Measurements from ENCODE around the gene SCN5A. TPM values are rescaled to one million over a fixed set of nuclear protein-coding genes. Genes with fewer than 3 reads are reported as not detected.

SCN5A gene
- total RNA-seq, 1 donor from 2014 or later = 4.2 TPM

DNA sequence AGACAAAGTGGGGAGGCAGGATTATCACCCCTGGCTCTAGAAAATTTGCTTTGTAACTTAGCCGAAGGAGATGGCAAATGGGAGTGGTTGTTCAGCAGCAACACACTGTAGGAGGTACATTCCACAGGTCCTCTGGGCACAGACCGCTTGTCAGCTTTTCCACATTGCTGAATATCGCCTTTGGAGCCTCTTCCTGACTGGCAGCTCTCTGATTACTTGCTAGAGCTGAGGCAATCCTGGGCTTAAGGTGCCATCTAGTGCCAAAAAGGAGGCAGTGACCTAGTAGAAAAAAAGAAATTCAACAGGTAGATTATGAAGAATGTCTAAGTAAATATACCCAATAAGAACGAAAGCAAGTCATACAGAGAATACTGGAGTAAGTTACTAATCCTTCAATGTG is 13.1 kb upstream of the SCN5A start:
- Mint-ChIP-seq H3K4me1 (ENCODE audit: low read depth) (peaks cover 11% of the 10 kb centered on the region), H3K27ac (no peak overlapping the region)
- DNase-seq (ENCODE audit: low spot score, unreplicated experiment) = no peak

GRCh38 chr3:38658841-38659240 is 9.4 kb upstream of the SCN5A start:
- TF ChIP-seq, protein P1, sequence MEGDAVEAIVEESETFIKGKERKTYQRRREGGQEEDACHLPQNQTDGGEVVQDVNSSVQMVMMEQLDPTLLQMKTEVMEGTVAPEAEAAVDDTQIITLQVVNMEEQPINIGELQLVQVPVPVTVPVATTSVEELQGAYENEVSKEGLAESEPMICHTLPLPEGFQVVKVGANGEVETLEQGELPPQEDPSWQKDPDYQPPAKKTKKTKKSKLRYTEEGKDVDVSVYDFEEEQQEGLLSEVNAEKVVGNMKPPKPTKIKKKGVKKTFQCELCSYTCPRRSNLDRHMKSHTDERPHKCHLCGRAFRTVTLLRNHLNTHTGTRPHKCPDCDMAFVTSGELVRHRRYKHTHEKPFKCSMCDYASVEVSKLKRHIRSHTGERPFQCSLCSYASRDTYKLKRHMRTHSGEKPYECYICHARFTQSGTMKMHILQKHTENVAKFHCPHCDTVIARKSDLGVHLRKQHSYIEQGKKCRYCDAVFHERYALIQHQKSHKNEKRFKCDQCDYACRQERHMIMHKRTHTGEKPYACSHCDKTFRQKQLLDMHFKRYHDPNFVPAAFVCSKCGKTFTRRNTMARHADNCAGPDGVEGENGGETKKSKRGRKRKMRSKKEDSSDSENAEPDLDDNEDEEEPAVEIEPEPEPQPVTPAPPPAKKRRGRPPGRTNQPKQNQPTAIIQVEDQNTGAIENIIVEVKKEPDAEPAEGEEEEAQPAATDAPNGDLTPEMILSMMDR (IDR thresholded peaks at IDR 0.05; ENCODE audit: unreplicated experiment) = no peak
- Mint-ChIP-seq H3K4me3 (ENCODE audit: low read depth) (no peak overlapping the region), H3K36me3 (ENCODE audit: insufficient read depth) (no peaks in the 10 kb centered on the region), H3K27me3 (peaks cover 23% of the 10 kb centered on the region), H3K9me3 (ENCODE audit: low read depth) (peaks cover 20% of the 10 kb centered on the region), H3K27ac (no peak overlapping the region), H3K4me1 (ENCODE audit: low read depth) (peaks cover 22% of the 10 kb centered on the region)
- DNase-seq (ENCODE audit: low spot score, unreplicated experiment) = no peak

More for the DNA sequence above, 13.1 kb upstream of the SCN5A start:
- TF ChIP-seq, protein P1 (IDR thresholded peaks at IDR 0.05; ENCODE audit: unreplicated experiment) = peak; percentile 60
- peaks cover 29% of the 10 kb centered on the region for H3K9me3 Mint-ChIP-seq (ENCODE audit: low read depth)
- H3K27me3 Mint-ChIP-seq = peaks cover 15% of the 10 kb centered on the region
- H3K4me3 Mint-ChIP-seq (ENCODE audit: low read depth) = no peak overlapping the region
- peaks cover 1% of the 10 kb centered on the region for H3K36me3 Mint-ChIP-seq (ENCODE audit: insufficient read depth)

DNA sequence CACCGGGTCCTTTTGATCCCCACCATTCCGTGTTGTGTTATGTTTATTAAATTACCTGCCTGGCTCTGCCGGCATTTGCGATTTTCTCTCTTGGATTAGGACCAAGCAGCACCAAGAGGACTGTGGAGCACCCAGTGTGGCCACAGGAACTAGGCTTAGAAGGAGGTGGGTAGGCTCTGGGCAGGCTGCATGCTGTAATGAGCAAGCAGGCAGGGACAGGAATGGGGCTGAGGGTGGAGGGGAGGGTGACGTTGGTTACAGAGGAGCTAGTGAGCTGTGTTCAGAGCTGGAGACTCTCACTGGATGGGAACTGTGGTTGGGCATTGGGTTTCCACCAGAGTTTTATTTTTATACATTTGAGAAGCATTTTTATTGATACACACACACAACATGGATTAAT is 7.9 kb upstream of the SCN5A start:
- no peaks in the 10 kb centered on the region for H3K36me3 Mint-ChIP-seq (ENCODE audit: insufficient read depth)
- peaks cover 35% of the 10 kb centered on the region for H3K27me3 Mint-ChIP-seq
- no peak overlapping the region for H3K4me3 Mint-ChIP-seq (ENCODE audit: low read depth)
- TF ChIP-seq, protein P1 (IDR thresholded peaks at IDR 0.05; ENCODE audit: unreplicated experiment) = no peak
- peaks cover 6% of the 10 kb centered on the region for H3K9me3 Mint-ChIP-seq (ENCODE audit: low read depth)
- no peak for DNase-seq (ENCODE audit: low spot score, unreplicated experiment)
- H3K4me1 Mint-ChIP-seq (ENCODE audit: low read depth) = peaks cover 22% of the 10 kb centered on the region
- H3K27ac Mint-ChIP-seq = no peak overlapping the region

DNA sequence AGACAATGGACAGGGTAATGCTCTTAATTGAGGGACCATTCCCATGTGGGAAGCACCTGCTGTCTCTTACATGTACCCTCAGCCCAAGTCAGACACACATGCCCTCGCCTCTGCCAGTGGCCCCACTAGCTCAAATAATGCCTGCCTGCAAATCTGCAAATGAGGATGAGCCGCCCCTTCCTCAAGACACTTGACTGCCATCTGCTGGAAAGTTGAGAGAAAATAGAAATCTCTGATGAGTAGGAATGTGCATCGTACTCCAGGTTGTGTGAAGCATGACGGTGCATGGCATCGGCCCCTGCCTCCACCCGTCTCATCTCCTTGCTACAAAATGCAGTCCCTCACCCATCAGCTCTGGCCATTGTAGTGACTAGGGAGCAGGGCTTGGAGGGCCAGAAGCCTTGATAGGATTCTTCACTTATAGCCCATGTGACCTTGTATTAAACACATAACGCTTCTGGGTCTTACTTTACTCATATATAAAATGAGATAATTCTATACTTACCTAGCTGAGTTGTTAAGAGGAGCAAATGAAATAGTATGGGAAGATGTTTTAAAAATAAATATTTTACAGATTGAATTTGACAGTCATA is 6.3 kb upstream of the SCN5A start:
- Mint-ChIP-seq H3K4me1 (ENCODE audit: low read depth) (peaks cover 22% of the 10 kb centered on the region), H3K9me3 (ENCODE audit: low read depth) (no peaks in the 10 kb centered on the region), H3K4me3 (ENCODE audit: low read depth) (no peak overlapping the region), H3K36me3 (ENCODE audit: insufficient read depth) (no peaks in the 10 kb centered on the region), H3K27me3 (peaks cover 38% of the 10 kb centered on the region), H3K27ac (no peak overlapping the region)
- TF ChIP-seq, protein P1 (IDR thresholded peaks at IDR 0.05; ENCODE audit: unreplicated experiment) = peak; percentile 62
- no peak for DNase-seq (ENCODE audit: low spot score, unreplicated experiment)

DNA sequence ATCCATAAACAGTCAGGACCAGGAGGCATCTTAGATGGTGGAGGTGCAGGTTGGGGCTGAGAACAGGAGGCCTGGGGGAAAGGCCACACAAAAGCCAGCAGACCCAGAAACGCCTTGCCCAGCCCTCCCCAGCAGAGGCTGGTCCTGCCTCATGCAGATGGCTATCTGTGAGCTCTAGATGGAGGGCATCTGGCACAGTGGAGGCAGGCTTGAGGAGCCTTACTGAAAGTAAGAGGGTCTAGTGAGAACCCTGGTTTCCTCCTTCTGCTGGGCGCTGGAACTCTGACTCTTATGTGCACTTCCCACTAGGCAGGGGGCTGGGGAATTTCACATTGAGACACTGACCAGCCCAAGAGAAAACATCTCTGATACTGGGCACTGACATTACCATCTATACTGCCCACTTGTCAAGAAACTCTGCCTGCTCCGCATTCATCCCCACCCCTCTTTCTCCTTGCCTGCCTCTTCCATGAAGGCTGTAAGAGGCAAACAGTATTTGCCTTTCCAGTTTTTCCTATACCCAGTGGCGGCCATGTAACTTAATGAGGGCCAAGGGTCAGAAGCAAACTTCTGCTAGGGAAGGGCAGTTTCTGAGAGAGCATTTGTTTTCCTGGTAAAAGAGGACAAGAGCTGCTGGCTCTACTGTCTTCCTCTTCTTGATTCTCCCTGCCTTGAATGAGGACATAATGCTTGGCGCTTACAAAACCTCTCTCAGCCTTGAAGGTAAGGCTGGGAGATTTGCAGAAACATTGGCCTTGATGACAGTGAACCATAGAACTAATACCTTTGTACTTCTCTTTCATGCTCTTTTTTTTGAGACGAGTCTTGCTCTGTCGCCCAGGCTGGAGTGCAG is 4.4 kb upstream of the SCN5A start:
- DNase-seq (ENCODE audit: low spot score, unreplicated experiment) = no peak
- Mint-ChIP-seq H3K9me3 (ENCODE audit: low read depth) (no peaks in the 10 kb centered on the region), H3K36me3 (ENCODE audit: insufficient read depth) (no peaks in the 10 kb centered on the region), H3K27me3 (peaks cover 36% of the 10 kb centered on the region), H3K27ac (no peak overlapping the region), H3K4me3 (ENCODE audit: low read depth) (no peak overlapping the region), H3K4me1 (ENCODE audit: low read depth) (peaks cover 20% of the 10 kb centered on the region)
- TF ChIP-seq, protein P1 (IDR thresholded peaks at IDR 0.05; ENCODE audit: unreplicated experiment) = no peak
